Mesodermal cell (in vitro differentiated cells): ENCODE data around the gene ATXN7L2.

ENCODE experiments used
- H3K27ac ChIP-seq: 2 replicates; pipeline ENCODE4 v1.7.0; 2013; ENCODE audit warnings: mild to moderate bottlenecking, low read depth, low read length, moderate library complexity; ENCODE audit not compliant: severe bottlenecking
- H3K36me3 ChIP-seq: 2 replicates; pipeline ENCODE4 v1.7.1; 2013; ENCODE audit warnings: mild to moderate bottlenecking, low read length, moderate library complexity; ENCODE audit not compliant: control insufficient read depth, insufficient read depth
- H3K4me1 ChIP-seq: one replicate; pipeline ENCODE4 v1.7.1; 2013; ENCODE audit warnings: mild to moderate bottlenecking, low read length; ENCODE audit not compliant: insufficient read depth, control insufficient read depth, poor library complexity, severe bottlenecking
- H3K4me3 ChIP-seq: 2 replicates; pipeline ENCODE4 v1.7.0; 2013; ENCODE audit warnings: low read length, control low read depth, mild to moderate bottlenecking; ENCODE audit not compliant: insufficient read depth, poor library complexity, severe bottlenecking; ENCODE audit errors: extremely low read depth
- H3K9me3 ChIP-seq: 2 replicates; pipeline ENCODE4 v1.7.1; 2013; ENCODE audit warnings: mild to moderate bottlenecking, low read length, moderate library complexity; ENCODE audit not compliant: control insufficient read depth
- whole genome bisulfite sequencing, 2 experiments: methylation state at CpG; one replicate each; pipeline ENCODE4 v1.1.5; 2013; ENCODE audit warnings: missing lambda C conversion rate in 2 of 2; ENCODE audit not compliant: insufficient coverage in 2 of 2; 5-methylcytosine and 5-hydroxymethylcytosine counted together

ATXN7L2 gene

GRCh38 chr1:109497449-109498160, 13.9 kb downstream of the ATXN7L2 start:
- 50 to 64% methylated on average over 2 to 5 of the region's 9 CpGs for WGBS, 2 experiments
- Histone ChIP-seq H3K36me3 (peaks cover 18% of the 10 kb centered on the region), H3K9me3 (no peaks in the 10 kb centered on the region), H3K4me1 (peaks cover 44% of the 10 kb centered on the region), H3K27ac (no peak overlapping the region), H3K4me3 (no peak overlapping the region)

DNA sequence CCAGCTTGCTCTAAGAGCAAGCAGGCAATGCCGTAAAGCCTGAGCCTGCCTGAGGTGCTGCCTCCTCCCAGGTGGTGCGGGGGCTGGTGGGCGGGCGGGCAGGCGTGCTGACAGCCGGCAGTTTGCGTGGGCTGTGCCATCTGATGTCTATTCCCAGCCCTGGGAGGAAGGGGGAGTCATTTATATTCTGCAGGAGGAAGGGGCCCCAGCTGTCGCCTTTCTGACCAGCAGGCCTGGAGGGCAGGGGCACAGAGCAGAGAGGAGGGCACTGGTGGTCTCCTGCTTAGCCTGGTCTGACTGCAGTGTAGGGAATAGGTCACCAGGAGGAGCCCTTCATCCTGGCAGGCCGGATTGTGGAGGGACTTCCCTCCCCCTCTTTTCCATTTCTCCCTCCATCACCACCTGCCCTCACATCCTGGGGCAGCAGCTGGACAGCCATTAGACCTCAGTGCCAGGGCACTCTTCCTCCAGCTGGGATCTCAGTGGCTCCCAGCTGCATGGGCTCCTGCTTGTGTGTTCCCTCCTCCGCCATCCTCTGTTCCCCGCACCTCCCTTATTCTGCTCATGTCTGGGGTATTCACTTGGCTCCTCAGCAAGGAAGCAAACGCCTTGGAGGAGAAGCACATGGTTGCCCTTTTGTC, 14.6 kb downstream of the ATXN7L2 start:
- no peak overlapping the region for H3K4me3 ChIP-seq
- no peaks in the 10 kb centered on the region for H3K9me3 ChIP-seq
- H3K36me3 ChIP-seq = peaks cover 13% of the 10 kb centered on the region
- 71 to 90% methylated on average over 5 to 11 of the region's 12 CpGs for WGBS, 2 experiments
- no peak overlapping the region for H3K27ac ChIP-seq
- H3K4me1 ChIP-seq = peaks cover 43% of the 10 kb centered on the region

GRCh38 chr1:109499081-109499480, 15.4 kb downstream of the ATXN7L2 start:
- Histone ChIP-seq H3K4me3 (no peak overlapping the region), H3K9me3 (no peaks in the 10 kb centered on the region), H3K36me3 (peaks cover 13% of the 10 kb centered on the region), H3K4me1 (peaks cover 43% of the 10 kb centered on the region), H3K27ac (peak overlapping the region; percentile 16)
- 97% methylated on average over 4 of the region's 7 CpGs; no CpG with 5 or more reads in 1 of the 2 experiments for WGBS, 2 experiments

DNA sequence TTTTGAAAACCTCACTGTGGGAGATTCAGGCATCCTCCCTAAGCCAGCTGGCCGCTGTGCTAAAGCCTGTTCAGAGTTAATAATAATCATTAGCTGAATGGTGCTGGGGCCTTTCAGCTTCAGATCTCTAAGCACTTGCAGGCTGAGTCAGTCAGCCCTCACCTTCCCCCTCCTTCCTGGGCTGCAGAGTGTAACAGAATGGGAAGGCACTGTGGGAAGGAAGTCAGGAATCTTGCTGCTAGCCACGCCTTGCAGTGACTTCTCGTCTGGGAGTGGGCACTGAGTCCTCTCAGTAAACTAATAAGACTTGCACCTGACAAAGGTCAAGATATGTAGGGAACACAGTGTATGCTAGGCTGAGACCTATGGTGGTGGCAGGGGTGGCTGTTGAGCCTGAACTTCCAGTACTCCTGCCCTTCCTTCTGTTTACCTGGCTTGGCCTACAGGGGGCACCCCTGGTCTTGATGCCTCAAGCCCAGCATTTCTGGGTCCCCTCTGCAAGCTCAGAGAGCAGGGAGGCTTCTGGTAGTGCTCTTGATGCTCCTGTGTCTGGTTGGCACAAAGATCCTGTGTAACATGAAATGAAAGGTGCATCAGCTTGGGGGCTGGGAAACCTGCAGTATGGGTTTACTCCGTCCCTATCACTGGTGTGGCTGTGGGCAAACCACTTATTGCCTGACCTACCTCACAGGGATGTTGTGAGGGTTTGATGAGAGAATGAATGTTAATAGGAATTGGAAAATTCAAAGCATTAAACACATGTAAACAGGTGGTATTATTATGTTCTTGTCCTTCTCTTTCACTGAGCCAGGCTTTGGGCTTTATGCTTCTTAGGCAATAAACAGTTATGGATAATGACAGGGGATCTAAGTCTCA, 16.2 kb downstream of the ATXN7L2 start:
- Histone ChIP-seq H3K4me1 (peaks cover 43% of the 10 kb centered on the region), H3K36me3 (peaks cover 13% of the 10 kb centered on the region), H3K4me3 (no peak overlapping the region), H3K27ac (peak overlapping the region; percentile 41), H3K9me3 (no peaks in the 10 kb centered on the region)
- WGBS, 2 experiments = 66 to 80% methylated on average over 3 to 4 of the region's 4 CpGs

GRCh38 chr1:109500941-109501381, 17.3 kb downstream of the ATXN7L2 start:
- 62 to 66% methylated on average over 3 of the region's 5 CpGs for WGBS, 2 experiments
- H3K27ac ChIP-seq = peak overlapping the region; percentile 41
- peaks cover 8% of the 10 kb centered on the region for H3K36me3 ChIP-seq
- no peaks in the 10 kb centered on the region for H3K9me3 ChIP-seq
- no peak overlapping the region for H3K4me3 ChIP-seq
- H3K4me1 ChIP-seq = peaks cover 43% of the 10 kb centered on the region

DNA sequence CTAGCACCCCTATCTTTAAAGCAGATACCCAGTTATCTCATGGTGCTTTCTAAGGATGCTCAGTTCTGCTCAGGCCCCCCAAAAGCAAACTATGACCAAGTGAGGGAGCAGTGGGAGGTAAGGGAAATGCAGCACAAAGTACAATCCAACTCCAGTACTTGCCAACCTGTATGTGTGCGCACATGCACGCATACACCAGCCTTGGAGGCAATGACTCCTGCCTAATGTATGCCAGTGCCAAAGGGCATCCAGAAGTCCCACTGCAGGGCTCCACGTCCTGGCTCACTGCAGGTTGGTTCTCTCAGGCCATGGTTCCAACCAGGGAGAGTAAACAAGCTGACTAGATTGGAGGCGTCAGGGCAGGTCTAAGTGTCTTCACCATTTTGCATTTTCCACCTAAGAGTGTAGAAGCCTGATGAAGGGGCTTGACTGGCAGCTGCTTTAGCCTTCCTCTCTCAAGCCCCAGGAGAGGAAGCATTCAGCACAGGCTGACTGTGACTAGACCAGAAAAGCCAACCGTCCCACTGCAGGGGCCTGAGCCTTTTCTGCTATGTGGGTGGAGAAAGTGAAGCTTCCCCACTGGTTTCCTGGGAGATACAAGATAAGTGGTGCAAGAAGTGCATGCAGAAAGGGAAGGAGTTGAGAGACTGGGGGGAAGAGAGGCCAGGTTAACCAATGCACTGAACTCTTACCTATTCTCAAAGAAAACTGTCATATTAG, 18.1 kb downstream of the ATXN7L2 start:
- H3K4me3 ChIP-seq = no peak overlapping the region
- 80% methylated on average over 4 to 5 of the region's 5 CpGs for WGBS, 2 experiments
- H3K4me1 ChIP-seq = peaks cover 43% of the 10 kb centered on the region
- peak overlapping the region; percentile 41 for H3K27ac ChIP-seq
- H3K9me3 ChIP-seq = no peaks in the 10 kb centered on the region
- no peaks in the 10 kb centered on the region for H3K36me3 ChIP-seq

GRCh38 chr1:109502364-109502851, 18.7 kb downstream of the ATXN7L2 start:
- H3K4me3 ChIP-seq = no peak overlapping the region
- no peak overlapping the region for H3K27ac ChIP-seq
- H3K36me3 ChIP-seq = no peaks in the 10 kb centered on the region
- H3K9me3 ChIP-seq = no peaks in the 10 kb centered on the region
- WGBS, 2 experiments = 88 to 93% methylated on average over 2 of the region's 3 CpGs
- peaks cover 43% of the 10 kb centered on the region for H3K4me1 ChIP-seq

GRCh38 chr1:109503935-109504334, 20.2 kb downstream of the ATXN7L2 start:
- Histone ChIP-seq H3K27ac (no peak overlapping the region), H3K4me1 (peaks cover 40% of the 10 kb centered on the region), H3K4me3 (no peak overlapping the region), H3K9me3 (no peaks in the 10 kb centered on the region), H3K36me3 (no peaks in the 10 kb centered on the region)
- WGBS, 2 experiments = 78 to 92% methylated on average over 3 to 4 of the region's 5 CpGs

DNA sequence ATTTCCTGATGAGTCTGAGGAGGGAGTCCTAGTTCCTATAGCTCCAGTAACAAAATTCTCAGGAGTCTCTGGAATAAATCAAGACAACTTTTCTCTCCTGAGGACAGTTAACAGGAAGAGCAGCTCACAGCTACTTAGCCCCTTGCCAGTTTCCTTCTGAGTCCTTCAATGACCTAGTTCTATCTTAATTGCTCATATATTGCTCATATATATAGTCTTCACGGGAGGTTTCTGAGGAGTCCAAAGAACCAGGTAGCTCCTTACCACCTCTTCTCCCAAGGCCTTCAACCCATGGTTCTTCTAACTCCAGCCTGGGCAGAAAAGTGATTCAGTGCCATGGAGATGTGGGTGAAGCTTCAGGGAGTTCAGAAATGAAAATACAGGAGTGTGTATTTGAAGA, 21.3 kb downstream of the ATXN7L2 start:
- H3K4me1 ChIP-seq = peaks cover 32% of the 10 kb centered on the region
- no CpG with 5 or more reads among the region's 1 CpG for WGBS, 2 experiments
- no peak overlapping the region for H3K27ac ChIP-seq
- no peaks in the 10 kb centered on the region for H3K36me3 ChIP-seq
- no peak overlapping the region for H3K4me3 ChIP-seq
- H3K9me3 ChIP-seq = no peaks in the 10 kb centered on the region
